ENCODE results near the gene STX11. TPM values are rescaled to one million over a fixed set of nuclear protein-coding genes. Genes with fewer than 3 reads are reported as not detected.

The STX11 gene
- total and polyA plus RNA-seq, 2 of the 13 experiments (the other 11 are each of a cell fraction or from before 2014, with no cell fraction given): 0.03 TPM; not detected in 1

- TF ChIP-seq AKAP8 (CRISPR knock-in tag; IDR thresholded peaks at IDR 0.05) (no peak), ZNF225 (CRISPR knock-in tag; IDR thresholded peaks at IDR 0.05) (no peak), ZNF737 (CRISPR knock-in tag; IDR thresholded peaks at IDR 0.05; ENCODE audit: borderline replicate concordance) (no peak), ZNF616 (CRISPR knock-in tag; IDR thresholded peaks at IDR 0.05; ENCODE audit: low read depth) (no peak), IRF9 (CRISPR knock-in tag; IDR thresholded peaks at IDR 0.05; ENCODE audit: borderline replicate concordance) (no peak)
These were observed 27.5 kb upstream of the STX11 start (continued) for GRCh38 chr6:144122861-144123260.

DNA sequence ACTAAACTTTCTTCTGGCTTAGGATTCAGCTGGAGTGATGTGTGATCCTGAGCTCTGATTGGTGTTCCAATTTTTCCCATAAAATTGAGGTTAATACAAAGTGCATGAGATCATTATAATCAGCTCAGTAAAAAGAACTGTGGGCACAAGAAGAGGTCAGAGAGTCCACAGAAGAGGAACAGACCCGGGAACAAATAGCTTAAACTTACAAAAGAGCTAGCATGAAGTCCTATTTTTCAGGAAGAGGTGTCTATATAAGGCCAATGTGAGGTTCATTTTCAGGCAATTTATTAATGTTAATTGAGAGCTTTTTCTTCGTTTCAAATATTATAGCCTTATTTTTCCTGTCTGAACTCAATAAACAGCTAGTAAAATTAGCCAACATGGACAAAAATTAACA is 26.9 kb upstream of the STX11 start:
- Histone ChIP-seq H3K79me2 (ENCODE audit: insufficient read depth, low read length) (no peaks in the 10 kb centered on the region), H3K9ac (ENCODE audit: insufficient read depth, low read depth, low read length) (no peak overlapping the region), H3K36me3 (replicated peaks in 1 of 2; ENCODE audit: control insufficient read depth in 1 of 2, insufficient read depth in 2 of 2, low read length in 2 of 2) (no peaks in the 10 kb centered on the region), H3K4me2 (ENCODE audit: low read depth, low read length) (no peak overlapping the region), H3K4me3 (replicated peaks in 1 of 3; ENCODE audit: insufficient read depth in 1 of 3, low read depth in 2 of 3, low read length in 3 of 3) (no peak overlapping the region), H3K4me1 (ENCODE audit: insufficient read depth, low read length) (no peaks in the 10 kb centered on the region), H3K27me3 (ENCODE audit: control insufficient read depth in 1 of 2, insufficient read depth in 2 of 2, low read length in 2 of 2) (peaks cover 0 to 19% of the 10 kb centered on the region in 2 experiments; a peak in 2 of 5 replicates), H2AFZ (ENCODE audit: low read length) (no peak overlapping the region), H3K27ac (ENCODE audit: extremely low read length, insufficient read depth, low read length) (no peak overlapping the region), H4K20me1 (ENCODE audit: insufficient read depth, low read length) (no peaks in the 10 kb centered on the region), H3K9me3 (ENCODE audit: low read length) (no peaks in the 10 kb centered on the region)
- WGBS (ENCODE audit: low lambda C conversion rate): 0% methylated on average over 2 of the region's 2 CpGs
- in situ Hi-C loops (cut with HindIII; ENCODE audit: extremely low pct_ligation_motif_present, low pct_unique_long_range_greater_than_20kb) (loop anchor here (25.0 kb wide), 1 partner anchor 1089 kb away; no protein-coding TSS in a partner anchor), intact Hi-C loops (cut with micrococcal nuclease; ENCODE audit: unreplicated experiment) (no loop called here)
- BruUV-seq (replicated peaks): no TSS peak
- ChIA-PET CTCF (ENCODE audit: low intra/inter-chr PET ratio, low total read pairs) (no interaction called here), POLR2A (interaction anchor here (1.2 kb wide), 1 partner anchor 28 kb away, joined by 3 read pairs; the partner anchor contains the start of gene SF3B5)
- FAIRE-seq (no peak), DNase-seq (ENCODE audit: low spot score) (no peak), ATAC-seq (no peak)
- TF ChIP-seq FUBP1 (CRISPR knock-in tag; IDR thresholded peaks at IDR 0.05; ENCODE audit: borderline replicate concordance): no peak
- TF ChIP-seq ZBTB46 (CRISPR knock-in tag; IDR thresholded peaks at IDR 0.05; ENCODE audit: borderline replicate concordance): no peak
- no peak for TF ChIP-seq MEIS2 (CRISPR knock-in tag; IDR thresholded peaks at IDR 0.05)
- TF ChIP-seq, protein P1, sequence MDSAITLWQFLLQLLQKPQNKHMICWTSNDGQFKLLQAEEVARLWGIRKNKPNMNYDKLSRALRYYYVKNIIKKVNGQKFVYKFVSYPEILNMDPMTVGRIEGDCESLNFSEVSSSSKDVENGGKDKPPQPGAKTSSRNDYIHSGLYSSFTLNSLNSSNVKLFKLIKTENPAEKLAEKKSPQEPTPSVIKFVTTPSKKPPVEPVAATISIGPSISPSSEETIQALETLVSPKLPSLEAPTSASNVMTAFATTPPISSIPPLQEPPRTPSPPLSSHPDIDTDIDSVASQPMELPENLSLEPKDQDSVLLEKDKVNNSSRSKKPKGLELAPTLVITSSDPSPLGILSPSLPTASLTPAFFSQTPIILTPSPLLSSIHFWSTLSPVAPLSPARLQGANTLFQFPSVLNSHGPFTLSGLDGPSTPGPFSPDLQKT (CRISPR knock-in tag; IDR thresholded peaks at IDR 0.05; ENCODE audit: borderline replicate concordance): no peak
- no peak for TF ChIP-seq ZNF784 (CRISPR knock-in tag; IDR thresholded peaks at IDR 0.05; ENCODE audit: borderline replicate concordance)

Measured in HepG2 (cell line).